HG03159 (cell line): ENCODE data around the gene KCNC3.

Experiments
- ATAC-seq: cut with Tn5 transposase; IDR thresholded peaks from one replicate; pipeline ENCODE4 v1.9.1; 2021; ENCODE audit warnings: mild to moderate bottlenecking, moderate library complexity; ENCODE audit not compliant: unreplicated experiment

KCNC3 gene

GRCh38 chr19:50329146-50329925 lies at the start of gene KCNC3:
Gene KCNC3, minus strand, starts transcription at chr19:50329377. Its CDS starts 295 bp downstream, at chr19:50329082.
- ATAC-seq: peak; percentile 50

DNA sequence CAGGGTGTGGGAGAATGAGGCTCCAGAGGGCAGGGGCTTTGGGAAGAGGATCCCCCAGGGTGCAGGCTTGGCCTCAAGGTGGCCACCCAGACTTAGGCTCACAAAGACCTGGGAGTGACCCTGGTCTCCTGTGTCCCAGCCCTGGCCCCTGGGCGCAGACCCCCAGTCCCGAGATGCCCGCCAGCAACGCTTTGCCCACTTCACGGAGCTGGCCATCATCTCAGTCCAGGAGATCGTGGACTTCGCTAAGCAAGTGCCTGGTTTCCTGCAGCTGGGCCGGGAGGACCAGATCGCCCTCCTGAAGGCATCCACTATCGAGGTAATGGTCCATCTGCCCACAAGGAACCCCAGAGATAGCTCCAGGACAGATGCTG lies 49.7 kb upstream of the KCNC3 start:
- ATAC-seq: no peak

DNA sequence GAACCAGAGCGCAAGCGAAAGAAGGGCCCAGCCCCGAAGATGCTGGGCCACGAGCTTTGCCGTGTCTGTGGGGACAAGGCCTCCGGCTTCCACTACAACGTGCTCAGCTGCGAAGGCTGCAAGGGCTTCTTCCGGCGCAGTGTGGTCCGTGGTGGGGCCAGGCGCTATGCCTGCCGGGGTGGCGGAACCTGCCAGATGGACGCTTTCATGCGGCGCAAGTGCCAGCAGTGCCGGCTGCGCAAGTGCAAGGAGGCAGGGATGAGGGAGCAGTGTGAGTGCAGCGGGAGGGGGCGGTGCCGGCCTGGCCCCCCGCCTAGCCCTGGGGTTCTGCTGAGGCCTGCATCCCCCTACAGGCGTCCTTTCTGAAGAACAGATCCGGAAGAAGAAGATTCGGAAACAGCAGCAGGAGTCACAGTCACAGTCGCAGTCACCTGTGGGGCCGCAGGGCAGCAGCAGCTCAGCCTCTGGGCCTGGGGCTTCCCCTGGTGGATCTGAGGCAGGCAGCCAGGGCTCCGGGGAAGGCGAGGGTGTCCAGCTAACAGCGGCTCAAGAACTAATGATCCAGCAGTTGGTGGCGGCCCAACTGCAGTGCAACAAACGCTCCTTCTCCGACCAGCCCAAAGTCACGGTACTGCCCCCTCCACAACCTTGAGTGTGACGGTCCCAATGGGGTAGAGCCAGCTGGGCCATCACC lies 49.1 kb upstream of the KCNC3 start:
- ATAC-seq: no peak

DNA sequence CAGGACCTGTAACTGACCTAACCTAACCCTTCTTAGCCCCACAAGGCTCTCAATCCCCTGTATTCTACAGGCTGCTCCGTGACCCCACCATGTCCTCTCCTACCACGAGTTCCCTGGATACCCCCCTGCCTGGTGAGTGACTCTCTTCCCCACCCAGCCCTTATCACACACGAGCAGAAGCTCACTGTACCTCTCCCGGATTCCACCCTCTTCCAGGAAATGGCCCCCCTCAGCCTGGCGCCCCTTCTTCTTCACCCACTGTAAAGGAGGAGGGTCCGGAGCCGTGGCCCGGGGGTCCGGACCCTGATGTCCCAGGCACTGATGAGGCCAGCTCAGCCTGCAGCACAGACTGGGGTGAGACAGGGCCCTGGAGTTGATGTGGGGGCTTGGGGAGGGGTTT lies 48.3 kb upstream of the KCNC3 start:
- no peak for ATAC-seq

DNA sequence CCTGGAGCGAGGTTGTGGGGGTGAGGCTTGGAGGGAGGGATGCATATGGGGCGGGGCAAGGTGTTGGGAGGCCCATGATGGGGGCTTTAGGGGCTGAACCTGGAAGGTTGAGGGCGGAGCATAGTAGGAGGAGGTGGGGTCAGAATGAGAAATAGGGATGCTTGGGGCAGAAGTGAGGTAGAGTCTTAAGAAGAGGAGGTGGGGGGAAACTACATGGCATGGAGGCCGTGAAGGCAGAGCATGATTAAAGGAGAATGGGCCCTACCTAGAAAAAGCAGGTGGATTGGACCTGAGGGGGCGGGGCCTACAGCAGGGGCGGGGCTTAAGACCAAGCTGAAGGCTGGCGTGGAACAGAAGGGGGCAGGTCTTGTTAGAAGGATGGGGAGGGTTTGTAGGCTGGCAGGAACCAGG lies 47.9 kb upstream of the KCNC3 start:
- ATAC-seq: no peak

DNA sequence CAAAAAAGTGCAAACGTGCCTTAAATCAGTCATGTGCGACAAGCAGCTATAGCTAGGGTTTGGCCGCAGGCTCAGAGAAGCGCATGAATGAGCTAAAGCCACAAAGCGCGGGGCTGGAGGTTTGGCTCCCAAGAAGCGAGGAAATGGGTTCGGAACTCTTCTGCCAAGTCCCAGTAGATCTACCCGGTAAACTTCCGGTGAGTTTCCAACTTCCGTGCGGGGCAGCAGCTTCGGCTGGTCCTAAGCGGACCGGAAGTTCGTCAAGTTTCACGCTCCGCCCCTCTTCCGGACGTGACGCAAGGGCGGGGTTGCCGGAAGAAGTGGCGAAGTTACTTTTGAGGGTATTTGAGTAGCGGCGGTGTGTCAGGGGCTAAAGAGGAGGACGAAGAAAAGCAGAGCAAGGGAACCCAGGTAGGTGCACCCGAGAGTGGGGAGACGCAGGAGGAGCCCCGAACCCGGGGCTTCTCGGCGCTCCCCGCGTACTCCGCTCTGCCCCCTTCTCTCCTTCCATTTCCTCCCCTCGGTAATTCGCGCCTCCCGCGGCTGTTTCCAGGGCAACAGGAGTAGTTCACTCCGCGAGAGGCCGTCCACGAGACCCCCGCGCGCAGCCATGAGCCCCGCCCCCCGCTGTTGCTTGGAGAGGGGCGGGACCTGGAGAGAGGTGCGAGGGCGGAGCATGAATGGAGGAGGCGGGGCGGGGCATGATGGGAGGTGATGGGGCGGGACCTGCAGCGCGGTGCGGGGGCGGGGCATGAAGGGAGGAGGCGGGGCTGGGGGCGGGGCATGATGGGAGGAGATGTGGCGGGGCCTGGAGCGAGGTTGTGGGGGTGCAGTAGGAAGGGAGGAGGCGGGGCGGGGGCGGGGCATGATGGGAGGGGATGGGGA lies 47.2 kb upstream of the KCNC3 start, which contains the start of gene NR1H2:
NR1H2 (plus strand) TSS at position 292 of the 885 bp plus-strand sequence. CDS start 1,149 bp downstream, outside the sequence.
- peak; percentile 88 for ATAC-seq

GRCh38 chr19:50371914-50372475 lies 42.8 kb upstream of the KCNC3 start:
- no peak for ATAC-seq

DNA sequence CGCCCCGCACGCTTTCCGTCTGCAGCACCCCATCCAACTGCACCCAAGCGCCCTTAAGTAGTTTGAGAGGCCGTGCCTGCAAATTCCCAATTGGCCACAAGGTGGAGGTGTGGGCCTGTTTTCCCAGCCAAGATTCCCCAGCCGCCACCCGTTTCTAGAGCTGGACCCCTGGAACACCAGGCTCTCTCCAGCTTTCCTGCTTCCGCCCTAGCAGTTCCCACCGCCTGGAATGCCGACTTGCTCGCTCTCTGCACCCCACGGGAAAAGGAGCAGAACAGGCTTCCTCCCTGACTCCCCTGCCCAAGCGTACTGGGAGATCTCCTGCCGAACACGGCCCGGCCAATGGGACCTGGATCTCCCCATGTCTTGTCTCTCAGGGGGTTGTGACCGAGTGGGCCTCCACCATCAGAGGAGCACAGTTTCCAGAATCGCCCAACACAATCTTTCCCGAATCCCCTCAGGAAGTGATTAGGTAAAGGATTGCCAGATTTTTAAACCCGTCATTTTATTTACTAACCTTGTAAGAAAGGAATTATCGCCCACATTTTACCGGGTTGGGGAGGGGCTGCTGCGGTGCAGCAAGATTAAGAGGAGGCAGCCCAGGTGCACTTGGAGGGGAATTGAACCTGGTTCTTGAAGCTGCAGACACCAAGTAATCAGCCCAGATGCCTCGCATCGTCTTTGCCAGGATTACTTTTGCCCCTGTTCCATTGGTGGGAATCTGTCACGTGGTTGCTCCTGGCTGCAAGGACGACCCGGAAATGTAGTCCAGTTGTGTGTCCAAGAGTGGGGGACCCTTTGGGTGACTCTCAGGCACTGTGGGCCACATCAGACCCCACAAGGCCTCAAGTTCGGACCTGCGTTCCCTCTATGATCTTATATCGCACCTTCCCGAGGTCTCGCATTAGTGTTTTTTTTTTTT lies 39.7 kb upstream of the KCNC3 start:
- ATAC-seq: no peak

- ATAC-seq: no peak
These were observed 36.5 kb upstream of the KCNC3 start, which contains the start of gene NAPSA for GRCh38 chr19:50365434-50366306. Gene NAPSA, minus strand, starts transcription at chr19:50365639. Its CDS starts 18 bp downstream, at chr19:50365621.

- ATAC-seq: no peak
These were observed 33.7 kb upstream of the KCNC3 start for GRCh38 chr19:50362656-50363424.

DNA sequence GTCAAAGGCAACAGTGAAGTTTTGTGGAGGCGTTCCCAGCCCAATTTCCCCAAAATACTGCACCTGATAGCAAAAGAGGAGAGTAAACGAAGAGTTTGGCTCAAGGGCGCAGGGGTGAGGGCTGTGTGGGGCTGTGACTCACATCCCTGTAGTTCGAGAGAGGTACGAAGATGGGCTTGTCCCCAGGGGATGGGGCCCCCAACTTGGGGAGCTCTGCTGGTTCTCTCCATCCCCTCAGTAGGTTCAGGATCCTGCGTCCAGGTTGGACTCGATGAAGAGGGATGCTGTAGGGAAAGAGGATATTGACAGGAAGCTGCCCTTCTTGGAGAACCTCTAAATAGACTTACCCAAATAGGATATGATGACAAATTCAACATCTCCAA lies 32.8 kb upstream of the KCNC3 start:
- ATAC-seq: no peak

GRCh38 chr19:50361290-50362029 lies 32.3 kb upstream of the KCNC3 start:
- ATAC-seq: no peak

- no peak for ATAC-seq
These were observed 30.2 kb upstream of the KCNC3 start for GRCh38 chr19:50359328-50359818.

DNA sequence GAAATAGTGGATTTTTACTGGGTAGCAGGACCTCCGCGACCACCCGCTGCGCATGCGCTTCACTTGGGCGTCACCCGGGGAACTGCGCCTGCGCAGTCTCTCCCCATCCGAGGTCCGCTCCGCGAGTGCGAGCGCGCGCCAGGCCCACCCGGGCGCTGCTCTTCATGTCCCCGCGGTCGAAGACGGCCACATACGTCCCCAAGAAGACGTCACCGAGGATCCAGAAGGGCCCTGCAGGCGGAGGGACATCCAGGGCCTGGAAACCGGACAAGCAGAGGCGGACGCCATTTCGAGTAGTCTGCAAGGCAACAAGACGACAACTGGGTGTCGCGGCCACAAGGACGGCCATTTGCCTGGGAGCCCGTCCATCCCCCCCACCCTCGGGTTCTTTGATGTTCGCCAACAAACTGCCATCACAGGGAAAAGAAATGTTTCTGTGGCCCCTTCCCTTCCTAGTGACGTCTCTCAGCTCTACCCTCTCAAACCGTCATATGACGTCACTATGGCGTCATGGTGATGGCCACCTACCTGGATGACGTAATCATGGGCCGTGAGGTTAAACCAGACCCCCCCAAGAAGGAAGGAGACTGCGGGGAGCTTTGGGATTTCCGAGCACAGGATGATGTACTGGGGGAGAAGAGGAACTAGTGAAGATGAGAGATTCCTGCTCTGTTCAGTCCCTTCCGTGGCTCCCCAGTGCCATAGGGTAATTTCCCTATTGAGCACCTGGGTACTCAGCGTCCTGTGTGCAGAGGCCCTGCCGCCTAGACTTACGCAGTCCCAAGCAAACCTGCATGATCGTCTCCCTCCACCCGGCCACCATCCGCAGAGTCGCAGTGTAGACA lies 29.5 kb upstream of the KCNC3 start:
- ATAC-seq: no peak

- peak; percentile 52 for ATAC-seq
These were observed 28.3 kb upstream of the KCNC3 start for GRCh38 chr19:50357178-50358100.
